ENCODE measurements around the gene POC5. TPM values are rescaled to one million over a fixed set of nuclear protein-coding genes. Genes with fewer than 3 reads are reported as not detected.

POC5 gene
- total and polyA plus RNA-seq, 2 of the 13 experiments (the other 11 are each of a cell fraction or from before 2014, with no cell fraction given) = 6.9 to 9.3 TPM

GRCh38 chr5:75717082-75717922 lies at the start of gene POC5 (continued):
- TF ChIP-seq, protein P1, sequence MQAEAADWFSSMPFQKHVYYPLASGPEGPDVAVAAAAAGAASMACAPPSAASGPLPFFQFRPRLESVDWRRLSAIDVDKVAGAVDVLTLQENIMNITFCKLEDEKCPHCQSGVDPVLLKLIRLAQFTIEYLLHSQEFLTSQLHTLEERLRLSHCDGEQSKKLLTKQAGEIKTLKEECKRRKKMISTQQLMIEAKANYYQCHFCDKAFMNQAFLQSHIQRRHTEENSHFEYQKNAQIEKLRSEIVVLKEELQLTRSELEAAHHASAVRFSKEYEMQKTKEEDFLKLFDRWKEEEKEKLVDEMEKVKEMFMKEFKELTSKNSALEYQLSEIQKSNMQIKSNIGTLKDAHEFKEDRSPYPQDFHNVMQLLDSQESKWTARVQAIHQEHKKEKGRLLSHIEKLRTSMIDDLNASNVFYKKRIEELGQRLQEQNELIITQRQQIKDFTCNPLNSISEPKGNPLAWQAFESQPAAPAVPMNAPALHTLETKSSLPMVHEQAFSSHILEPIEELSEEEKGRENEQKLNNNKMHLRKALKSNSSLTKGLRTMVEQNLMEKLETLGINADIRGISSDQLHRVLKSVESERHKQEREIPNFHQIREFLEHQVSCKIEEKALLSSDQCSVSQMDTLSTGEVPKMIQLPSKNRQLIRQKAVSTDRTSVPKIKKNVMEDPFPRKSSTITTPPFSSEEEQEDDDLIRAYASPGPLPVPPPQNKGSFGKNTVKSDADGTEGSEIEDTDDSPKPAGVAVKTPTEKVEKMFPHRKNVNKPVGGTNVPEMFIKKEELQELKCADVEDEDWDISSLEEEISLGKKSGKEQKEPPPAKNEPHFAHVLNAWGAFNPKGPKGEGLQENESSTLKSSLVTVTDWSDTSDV (CRISPR knock-in tag; IDR thresholded peaks at IDR 0.05) = peak; percentile 56; the same call in 1 of the 2 replicates
- TF ChIP-seq, protein P2, sequence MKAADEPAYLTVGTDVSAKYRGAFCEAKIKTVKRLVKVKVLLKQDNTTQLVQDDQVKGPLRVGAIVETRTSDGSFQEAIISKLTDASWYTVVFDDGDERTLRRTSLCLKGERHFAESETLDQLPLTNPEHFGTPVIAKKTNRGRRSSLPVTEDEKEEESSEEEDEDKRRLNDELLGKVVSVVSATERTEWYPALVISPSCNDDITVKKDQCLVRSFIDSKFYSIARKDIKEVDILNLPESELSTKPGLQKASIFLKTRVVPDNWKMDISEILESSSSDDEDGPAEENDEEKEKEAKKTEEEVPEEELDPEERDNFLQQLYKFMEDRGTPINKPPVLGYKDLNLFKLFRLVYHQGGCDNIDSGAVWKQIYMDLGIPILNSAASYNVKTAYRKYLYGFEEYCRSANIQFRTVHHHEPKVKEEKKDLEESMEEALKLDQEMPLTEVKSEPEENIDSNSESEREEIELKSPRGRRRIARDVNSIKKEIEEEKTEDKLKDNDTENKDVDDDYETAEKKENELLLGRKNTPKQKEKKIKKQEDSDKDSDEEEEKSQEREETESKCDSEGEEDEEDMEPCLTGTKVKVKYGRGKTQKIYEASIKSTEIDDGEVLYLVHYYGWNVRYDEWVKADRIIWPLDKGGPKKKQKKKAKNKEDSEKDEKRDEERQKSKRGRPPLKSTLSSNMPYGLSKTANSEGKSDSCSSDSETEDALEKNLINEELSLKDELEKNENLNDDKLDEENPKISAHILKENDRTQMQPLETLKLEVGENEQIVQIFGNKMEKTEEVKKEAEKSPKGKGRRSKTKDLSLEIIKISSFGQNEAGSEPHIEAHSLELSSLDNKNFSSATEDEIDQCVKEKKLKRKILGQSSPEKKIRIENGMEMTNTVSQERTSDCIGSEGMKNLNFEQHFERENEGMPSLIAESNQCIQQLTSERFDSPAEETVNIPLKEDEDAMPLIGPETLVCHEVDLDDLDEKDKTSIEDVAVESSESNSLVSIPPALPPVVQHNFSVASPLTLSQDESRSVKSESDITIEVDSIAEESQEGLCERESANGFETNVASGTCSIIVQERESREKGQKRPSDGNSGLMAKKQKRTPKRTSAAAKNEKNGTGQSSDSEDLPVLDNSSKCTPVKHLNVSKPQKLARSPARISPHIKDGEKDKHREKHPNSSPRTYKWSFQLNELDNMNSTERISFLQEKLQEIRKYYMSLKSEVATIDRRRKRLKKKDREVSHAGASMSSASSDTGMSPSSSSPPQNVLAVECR (CRISPR knock-in tag; IDR thresholded peaks at IDR 0.05; ENCODE audit: borderline replicate concordance) = peak; percentile 99
- peak; percentile 67; the same call in 1 of the 2 replicates for TF ChIP-seq NFKB2 (CRISPR knock-in tag; IDR thresholded peaks at IDR 0.05; ENCODE audit: borderline replicate concordance)
- TF ChIP-seq SAP130 (CRISPR knock-in tag; IDR thresholded peaks at IDR 0.05; ENCODE audit: low read depth) = peak; percentile 99
- no peak for TF ChIP-seq SRSF9 (IDR thresholded peaks at IDR 0.05; ENCODE audit: borderline replicate concordance, insufficient read depth, low read depth, low read length, poor library complexity, severe bottlenecking)
- peak; percentile 76 for TF ChIP-seq MYPOP (CRISPR knock-in tag; IDR thresholded peaks at IDR 0.05)
- 0 out of 2 replicates have a peak, but pooled peaks have one; percentile 68 for TF ChIP-seq ATF7-NPFF (CRISPR knock-in tag; IDR thresholded peaks at IDR 0.05; ENCODE audit: low read depth)
- TF ChIP-seq FOXP1 (IDR thresholded peaks at IDR 0.05) = no peak
- TF ChIP-seq FOXP1 (CRISPR knock-in tag; IDR thresholded peaks at IDR 0.05) = no peak
- TF ChIP-seq POLR2G (IDR thresholded peaks at IDR 0.05; ENCODE audit: low read depth, low read length) = peak; percentile 89
- TF ChIP-seq, protein P3, sequence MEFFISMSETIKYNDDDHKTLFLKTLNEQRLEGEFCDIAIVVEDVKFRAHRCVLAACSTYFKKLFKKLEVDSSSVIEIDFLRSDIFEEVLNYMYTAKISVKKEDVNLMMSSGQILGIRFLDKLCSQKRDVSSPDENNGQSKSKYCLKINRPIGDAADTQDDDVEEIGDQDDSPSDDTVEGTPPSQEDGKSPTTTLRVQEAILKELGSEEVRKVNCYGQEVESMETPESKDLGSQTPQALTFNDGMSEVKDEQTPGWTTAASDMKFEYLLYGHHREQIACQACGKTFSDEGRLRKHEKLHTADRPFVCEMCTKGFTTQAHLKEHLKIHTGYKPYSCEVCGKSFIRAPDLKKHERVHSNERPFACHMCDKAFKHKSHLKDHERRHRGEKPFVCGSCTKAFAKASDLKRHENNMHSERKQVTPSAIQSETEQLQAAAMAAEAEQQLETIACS (CRISPR knock-in tag; IDR thresholded peaks at IDR 0.05) = no peak
- TF ChIP-seq EHMT2 (IDR thresholded peaks at IDR 0.05; ENCODE audit: borderline replicate concordance, low read depth, low read length) = no peak
- peak; percentile 94 for TF ChIP-seq ZNF777 (CRISPR knock-in tag; IDR thresholded peaks at IDR 0.05)
- no peak for TF ChIP-seq ZNF44 (CRISPR knock-in tag; IDR thresholded peaks at IDR 0.05)
- TF ChIP-seq ZNF354B (CRISPR knock-in tag; IDR thresholded peaks at IDR 0.05) = no peak
- TF ChIP-seq, protein P4, sequence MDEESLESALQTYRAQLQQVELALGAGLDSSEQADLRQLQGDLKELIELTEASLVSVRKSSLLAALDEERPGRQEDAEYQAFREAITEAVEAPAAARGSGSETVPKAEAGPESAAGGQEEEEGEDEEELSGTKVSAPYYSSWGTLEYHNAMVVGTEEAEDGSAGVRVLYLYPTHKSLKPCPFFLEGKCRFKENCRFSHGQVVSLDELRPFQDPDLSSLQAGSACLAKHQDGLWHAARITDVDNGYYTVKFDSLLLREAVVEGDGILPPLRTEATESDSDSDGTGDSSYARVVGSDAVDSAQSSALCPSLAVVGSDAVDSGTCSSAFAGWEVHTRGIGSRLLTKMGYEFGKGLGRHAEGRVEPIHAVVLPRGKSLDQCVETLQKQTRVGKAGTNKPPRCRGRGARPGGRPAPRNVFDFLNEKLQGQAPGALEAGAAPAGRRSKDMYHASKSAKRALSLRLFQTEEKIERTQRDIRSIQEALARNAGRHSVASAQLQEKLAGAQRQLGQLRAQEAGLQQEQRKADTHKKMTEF (CRISPR knock-in tag; IDR thresholded peaks at IDR 0.05) = peak; percentile 57; the same call in 1 of the 2 replicates
- TF ChIP-seq HOXA5 (CRISPR knock-in tag; IDR thresholded peaks at IDR 0.05) = no peak
